HG02852 (cell line): ENCODE measurements around the gene CAMKV.
A peak's percentile ranks its signal among the peaks of the same experiment; 100 is the strongest.
"Not testable (repeated sequence)": the region's sequence is repeated elsewhere in the genome, so short reads cannot be mapped to it uniquely, and the experiment has no call there.

Source experiments
- ATAC-seq: cut with Tn5 transposase; IDR thresholded peaks from one replicate; pipeline ENCODE4 v1.9.1; 2021; ENCODE audit warnings: mild to moderate bottlenecking, moderate library complexity; ENCODE audit not compliant: unreplicated experiment

Gene CAMKV, protein sequence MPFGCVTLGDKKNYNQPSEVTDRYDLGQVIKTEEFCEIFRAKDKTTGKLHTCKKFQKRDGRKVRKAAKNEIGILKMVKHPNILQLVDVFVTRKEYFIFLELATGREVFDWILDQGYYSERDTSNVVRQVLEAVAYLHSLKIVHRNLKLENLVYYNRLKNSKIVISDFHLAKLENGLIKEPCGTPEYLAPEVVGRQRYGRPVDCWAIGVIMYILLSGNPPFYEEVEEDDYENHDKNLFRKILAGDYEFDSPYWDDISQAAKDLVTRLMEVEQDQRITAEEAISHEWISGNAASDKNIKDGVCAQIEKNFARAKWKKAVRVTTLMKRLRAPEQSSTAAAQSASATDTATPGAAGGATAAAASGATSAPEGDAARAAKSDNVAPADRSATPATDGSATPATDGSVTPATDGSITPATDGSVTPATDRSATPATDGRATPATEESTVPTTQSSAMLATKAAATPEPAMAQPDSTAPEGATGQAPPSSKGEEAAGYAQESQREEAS

DNA sequence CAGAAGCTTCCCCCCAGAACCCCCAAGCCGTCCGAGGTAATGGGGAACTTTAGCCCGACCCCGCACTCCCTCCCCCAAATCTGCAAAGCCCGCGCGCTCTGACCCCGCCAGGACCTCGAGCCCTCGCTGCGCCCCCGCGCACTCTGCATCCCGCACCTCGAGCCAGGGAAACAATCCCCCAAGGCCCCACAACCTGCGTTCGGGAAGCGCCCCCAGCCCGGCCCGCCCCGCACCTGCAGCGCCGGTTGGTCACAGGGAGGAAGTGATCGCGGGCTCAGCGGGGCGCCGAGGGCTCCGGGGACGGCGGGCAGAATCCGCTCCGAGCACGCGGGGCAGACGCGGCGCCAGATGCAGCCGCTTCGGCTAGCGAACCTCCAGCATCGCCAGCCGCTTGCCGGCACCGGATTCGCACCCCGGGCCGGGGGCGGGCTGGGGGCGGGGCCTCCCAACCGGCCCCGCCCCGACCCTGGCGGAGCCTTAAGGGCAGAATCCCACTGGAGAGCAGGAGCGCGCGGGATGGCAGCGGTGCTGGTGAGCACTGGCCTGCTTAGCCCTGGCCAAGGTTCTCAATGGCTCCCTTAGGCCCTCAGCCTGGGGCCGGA lies at the start of gene CAMKV:
CAMKV (minus strand) TSS at position 382 of the 602 bp plus-strand sequence. CDS start 7,518 bp downstream, outside the sequence.
- no peak for ATAC-seq

DNA sequence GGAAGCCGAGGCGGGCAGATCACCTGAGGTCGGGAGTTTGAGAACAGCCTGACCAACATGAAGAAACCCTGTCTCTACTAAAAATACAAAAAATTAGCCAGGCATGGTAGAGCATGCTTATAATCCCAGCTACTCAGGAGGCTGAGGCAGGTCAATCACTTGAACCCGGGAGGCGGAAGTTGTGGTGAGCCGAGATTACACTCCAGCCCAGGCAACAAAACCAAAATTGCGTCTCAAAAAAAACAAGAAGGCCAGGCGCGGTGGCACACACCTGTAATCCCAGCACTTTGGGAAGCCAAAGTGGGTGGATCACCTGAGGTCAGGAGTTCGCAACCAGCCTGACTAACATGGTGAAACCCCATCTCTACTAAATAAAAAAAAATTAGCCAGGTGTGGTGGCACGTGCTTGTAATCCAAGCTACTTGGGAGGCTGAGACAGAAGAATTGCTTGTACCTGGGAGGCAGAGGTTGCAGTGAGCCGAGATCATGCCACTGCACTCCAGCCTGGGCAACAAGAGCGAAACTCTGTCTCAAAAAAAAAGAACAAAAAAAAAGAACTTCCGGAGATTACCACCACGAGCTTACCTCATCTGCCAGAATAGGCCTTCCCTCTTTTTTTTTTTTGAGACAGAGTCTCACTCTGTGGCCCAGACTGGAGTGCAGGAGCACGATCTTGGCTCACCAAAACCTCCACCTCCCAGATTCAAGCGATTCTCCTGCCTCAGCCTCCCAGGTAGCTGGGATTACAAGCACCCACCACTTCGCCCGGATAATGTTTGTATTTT lies 48.3 kb upstream of the CAMKV start:
- ATAC-seq: not testable (repeated sequence)

DNA sequence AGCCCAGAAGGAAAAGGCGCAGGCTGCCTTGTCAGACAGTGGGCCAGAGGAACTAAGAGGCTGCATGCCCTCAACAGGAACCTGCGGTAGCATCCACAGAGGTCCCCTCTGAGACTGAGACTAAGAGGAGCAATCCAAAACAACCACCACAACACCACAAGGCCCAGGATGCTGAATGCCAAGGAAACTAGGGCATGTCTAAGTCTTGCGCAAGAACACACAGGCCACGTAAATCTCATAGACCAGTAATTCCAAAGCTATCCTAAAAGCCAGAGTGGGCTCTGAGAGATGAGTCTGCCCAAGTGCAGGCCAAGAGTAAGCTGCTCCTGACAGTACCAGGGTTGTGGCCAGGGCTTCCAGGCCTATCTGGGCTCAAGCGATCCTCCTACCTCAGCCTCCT lies 47.0 kb upstream of the CAMKV start:
- no peak for ATAC-seq

DNA sequence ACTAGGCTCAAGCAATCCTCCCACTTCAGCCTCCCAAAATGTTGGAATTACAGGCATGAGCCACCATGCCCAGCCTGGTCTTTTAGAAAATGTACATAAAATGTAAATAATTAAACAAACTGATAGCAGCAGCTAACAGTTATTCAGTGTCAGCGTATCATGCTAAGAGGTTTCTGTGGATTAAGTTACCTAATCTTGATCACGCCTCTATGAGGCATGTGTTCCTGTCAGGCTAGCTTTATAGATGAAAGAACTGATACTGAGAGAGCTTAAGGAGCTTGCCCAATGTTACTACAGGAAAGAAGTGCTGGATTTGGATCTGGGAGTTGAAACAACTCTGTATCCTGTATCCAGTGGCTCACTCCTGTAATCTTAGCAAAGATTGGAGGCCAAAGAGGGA lies 45.2 kb upstream of the CAMKV start:
- ATAC-seq: no peak

DNA sequence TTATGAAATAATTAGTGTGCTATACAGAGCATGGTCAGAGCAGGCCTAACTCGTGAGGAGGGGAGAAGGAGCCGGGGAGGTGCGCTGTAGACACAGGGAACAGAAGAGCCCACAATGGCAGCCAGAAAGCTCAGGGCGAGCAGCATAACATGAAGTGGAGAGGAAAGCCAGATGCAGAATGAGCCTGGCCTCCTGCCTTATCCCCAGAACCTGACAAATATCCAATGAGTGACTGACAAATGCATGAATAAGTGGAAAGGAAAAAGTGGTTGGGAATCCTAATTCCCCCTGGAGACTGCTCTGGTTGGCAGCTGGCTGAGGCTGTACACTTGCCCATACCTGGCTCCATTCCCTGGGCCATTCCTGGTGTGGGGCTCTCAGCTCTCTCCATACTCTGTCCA lies 43.2 kb upstream of the CAMKV start:
- ATAC-seq: no peak

DNA sequence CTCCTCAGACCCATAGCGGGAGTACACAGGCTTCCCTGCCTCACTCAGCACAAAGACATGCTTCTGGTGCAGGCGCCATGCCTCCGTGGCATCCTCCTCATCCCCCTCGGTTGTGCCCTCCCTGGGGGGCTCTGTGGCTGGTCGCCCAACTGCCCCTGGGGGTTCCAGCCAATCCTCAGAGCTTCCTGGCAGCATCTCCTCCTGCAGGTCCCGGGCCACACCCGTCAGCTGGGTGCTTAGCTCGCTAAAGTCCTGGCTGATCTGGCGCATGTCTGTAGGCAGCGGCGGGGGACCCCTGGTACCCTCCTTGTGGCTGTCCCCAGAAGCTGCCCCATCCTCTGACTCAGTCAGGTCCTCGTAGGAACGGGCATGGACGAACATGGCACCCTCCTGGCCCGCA lies 41.9 kb upstream of the CAMKV start:
- no peak for ATAC-seq

DNA sequence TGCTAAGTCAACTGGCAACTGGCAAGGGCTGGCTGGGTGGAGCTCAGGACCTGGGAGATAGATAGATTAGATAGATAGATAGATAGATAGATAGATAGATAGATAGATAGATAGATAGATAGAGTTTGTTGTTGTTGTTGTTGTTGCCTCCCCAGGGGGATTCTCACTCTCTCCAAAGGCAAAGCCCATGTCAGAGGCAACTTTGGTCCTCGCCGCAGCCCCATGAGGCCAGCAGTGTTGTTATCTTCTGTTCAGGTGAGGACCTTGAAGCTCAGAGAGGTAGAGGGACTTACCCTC lies 41.4 kb upstream of the CAMKV start:
- ATAC-seq: no peak

DNA sequence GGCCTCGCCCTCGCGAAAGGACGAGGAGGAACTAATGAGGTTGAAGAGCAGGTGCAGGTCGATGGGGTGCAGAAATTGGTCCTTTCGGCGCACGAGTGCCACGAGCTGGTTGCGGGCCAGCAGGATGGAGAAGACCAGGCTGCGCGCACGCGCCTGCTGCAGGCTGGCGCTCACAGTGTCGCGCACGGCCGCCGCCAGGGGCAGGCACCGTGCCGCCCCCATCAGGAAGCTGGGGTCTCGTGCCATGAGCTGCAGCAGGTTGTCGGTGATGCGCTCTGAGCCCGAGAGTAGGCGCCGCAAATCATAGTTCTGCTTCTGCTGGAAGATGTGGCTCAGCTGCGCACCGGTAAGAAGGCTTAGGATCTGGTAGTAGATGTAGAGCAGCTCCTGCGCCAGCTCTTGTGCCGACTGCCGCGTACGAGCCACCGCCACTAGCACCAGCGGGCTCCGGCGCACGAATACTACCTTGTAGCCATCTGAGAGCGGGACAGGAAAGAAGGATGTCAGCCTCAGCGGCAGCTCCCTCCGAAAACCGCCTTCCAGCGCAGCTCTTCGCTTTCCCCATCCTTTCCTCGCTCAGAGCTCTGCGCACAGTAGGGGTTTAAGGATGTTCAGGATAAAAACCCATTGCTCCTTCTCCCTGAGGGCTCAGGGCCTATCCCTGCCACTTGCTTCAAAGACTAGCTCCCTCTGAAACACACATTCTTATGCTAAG lies 40.9 kb upstream of the CAMKV start:
- no peak for ATAC-seq

DNA sequence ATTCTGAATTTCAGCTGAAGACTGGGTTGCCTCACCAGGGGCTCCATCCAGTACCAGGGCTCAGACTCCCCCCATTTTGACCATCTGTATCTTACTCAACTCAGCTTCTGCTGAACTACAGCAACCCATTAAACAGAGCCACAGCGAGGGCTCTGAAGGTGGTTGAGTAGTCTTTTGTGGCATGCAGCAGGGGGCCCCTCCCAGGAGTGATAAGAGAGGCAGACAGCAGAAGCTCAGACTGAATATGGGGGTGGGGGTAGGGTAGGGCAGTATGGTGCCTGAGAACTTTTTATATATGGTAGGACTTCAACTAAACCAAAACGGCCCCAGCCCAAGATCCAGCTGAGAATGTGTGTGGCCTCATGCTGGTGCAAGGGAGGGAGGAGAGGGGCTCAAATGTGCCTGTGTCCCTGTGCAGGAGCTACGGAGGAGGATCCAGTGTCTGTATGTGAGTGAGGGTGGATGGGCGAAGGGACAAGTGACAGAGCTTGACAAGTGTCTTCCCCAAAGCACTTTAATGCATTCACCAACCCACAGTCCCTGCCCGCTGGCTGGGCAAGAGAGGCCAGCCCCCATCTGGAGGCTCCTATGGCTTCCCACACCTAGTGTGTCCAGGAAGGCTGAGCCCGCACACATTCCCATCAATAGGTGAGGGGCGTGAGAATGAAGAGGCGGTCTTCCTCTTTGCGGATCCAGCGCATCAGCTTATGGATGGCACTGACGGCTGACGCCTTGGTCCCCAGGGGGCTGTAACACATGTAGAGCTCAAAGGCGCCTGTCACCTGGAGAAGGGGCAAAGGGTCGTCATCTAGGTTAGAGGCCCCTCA lies 38.9 kb upstream of the CAMKV start:
- no peak for ATAC-seq

DNA sequence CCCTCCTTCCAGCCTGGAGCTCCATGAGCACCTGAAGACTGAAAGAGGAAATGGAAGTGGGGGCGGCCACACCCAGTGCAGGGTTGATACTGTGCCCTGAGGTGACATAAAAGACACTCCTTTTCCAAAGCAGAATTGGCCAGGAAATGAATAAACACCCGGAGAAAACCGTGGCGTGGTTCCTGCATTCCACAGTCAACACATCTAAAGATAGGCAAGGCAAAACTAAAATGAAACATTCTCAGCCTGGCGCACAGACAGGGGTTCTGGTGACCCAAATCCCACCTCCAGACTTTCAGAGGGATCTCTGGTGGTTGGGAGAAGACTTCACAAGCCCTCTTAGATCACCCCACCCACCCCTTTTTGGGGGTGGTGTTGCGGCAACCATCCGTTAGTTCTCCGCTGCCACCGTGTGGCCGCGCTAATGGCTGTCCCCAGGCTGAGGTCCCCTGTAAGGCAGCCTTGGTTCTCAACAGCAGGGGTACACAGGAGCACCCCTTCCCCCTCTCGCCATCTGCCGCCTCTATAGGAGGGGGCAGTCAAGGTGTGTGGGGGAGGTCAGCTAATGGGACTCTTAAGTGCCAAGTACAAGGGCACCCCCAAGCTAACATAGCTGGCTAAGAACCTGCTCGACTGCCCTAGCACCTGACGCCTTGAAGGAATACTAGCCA lies 36.5 kb upstream of the CAMKV start:
- ATAC-seq: no peak

DNA sequence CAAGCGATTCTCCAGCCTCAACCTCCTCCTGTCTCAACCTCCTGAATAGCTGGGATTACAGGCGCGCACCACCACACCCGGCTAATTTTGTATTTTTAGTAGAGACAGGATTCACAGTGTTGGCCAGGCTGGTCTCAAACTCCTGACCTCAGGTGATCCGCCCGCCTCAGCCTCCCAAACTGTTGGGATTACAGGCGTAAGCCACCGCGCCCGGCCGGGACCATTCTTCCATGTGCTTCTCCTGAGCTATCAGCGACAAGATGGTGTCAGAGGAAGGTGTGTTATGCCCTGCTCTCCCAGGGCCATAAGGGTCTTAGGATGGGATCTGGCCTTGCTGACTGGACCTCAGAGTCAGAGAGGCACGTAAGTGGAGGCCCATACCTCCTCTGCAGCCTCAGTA lies 34.7 kb upstream of the CAMKV start:
- not testable (repeated sequence) for ATAC-seq

DNA sequence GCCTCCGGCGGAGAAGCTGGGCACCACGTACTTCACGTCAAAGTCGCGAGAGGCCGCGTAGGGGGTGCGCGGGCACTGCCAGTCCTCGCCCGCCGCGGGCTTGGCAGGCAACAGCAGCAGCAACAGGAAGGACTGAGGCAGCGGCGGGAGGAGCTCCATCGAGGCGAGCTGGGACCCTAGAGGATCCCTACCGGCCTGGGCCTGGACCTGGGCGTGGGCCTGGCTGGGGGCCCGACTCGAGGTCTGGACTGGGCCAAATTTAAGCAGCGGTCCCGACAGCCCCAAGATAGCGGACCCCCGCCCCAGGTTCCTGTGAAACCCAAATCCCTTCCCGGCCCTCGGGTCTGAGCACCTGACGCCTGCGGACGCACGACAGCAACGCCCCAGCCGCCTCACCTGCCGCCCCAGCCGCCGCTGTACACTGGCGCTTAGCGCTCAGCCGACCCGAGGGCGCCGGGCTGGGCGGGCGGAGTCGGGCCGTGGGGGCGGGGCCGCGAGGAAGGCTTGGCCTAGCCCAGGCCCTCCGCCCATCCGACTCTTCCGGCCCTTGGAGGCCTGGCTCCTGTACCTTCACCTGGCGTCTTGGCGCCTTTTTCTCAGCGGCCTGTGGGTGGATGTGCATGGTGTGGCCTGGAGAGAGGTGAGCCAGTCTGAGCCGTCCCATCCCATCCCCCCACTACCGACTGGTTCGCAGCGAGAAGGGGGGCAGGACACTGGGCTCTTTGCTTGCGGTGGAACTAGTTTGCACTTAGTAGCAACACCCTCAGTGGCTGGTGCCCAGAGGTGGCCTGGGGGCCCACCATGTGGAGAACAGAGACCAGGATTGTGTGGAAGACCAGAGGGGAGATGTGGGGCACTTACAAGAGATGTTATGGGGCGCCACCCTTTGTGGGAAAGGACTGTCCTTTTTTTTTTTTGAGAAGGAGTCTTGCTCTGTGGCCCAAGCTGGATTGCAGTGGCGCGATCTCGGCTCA lies 34.0 kb upstream of the CAMKV start, which contains the start of gene MST1R:
MST1R (minus strand) TSS at position 423 of the 974 bp plus-strand sequence; CDS start at position 159, 264 bp downstream.
- ATAC-seq: peak; percentile 68

DNA sequence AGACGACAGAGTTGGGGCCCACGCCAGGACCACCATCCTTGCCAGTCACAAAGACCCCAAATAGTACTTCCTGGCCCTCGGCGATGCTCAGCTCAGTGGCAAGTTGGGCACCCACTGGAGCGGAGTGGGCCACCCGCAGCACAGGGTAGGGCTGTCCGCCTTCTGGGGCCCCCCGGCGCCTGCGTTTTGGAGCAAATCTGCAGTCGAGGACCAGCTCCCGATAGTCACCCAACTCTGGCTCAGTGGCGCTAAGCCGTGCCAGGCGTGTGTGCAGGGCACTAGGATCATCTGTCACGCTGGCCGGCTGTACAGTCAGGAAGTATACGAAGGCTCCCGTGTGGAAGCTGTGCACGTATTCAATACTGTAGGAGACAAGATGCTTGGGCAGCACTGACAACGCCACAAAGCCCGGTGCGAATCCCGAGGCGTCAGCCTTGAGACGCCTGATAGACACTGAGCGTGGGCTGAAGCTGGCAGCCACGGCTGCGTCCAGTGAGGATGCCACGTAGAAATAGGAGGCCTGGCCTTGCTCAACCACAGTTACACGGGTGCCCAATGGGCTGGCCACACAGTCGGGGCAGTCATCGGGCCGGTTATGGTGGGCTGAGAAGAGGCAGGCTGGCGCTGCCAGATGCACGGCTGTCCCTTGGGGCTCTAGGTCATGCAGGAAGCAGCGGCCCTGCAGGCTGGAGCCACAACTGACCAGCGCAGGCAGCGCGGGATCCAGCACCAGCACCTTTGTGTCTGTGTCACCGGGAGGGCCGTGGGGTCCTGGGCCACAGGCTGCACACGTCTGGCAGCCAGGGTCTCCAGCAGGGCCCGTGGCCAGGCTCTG lies 33.0 kb upstream of the CAMKV start:
- no peak for ATAC-seq

DNA sequence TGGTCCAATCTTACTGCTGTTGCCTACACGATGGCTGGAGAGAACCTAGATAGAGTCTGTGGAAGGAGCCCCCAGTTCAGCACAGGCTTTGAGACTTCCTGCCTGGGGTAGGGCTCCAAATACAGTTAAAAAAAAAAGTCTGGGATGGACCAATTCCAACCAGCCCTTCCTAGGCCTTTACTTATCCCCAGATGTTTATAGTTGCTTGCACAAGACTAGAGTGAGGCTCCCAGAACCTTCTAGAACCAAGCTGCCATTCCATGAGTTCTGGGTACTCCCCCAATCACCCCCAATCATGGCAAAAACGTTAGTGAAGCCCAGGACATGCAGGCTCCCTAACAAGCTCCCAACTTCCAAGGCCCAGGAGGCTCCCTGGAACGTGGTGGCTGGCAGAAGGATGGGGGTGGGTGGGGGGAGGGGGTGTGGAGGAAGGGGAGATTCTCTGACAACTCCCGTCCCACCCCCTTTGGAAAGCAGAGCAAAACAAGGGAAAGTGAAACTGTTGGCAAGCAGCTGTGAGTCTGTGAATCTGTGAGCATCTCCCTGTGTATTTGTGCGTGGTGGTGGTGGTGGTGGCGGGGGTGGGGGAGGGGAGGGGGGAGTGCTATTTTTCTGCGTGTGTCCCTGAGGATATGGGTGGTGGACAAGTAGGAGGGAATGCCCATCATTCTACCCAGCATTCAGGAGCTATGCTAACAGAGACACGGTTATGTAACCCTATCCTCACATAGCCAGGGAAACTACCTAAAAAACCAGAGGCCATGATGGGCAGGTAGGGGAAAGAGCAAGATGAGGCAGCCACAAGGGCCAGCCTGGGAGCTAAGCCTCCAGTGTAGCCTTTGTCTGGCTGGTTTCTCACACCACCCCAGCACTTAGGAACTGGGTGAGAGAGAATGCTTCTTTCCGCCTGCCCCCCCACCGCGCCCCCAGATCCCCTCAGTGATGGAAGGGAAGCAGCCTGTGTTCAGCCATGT lies 31.9 kb upstream of the CAMKV start:
- no peak for ATAC-seq

DNA sequence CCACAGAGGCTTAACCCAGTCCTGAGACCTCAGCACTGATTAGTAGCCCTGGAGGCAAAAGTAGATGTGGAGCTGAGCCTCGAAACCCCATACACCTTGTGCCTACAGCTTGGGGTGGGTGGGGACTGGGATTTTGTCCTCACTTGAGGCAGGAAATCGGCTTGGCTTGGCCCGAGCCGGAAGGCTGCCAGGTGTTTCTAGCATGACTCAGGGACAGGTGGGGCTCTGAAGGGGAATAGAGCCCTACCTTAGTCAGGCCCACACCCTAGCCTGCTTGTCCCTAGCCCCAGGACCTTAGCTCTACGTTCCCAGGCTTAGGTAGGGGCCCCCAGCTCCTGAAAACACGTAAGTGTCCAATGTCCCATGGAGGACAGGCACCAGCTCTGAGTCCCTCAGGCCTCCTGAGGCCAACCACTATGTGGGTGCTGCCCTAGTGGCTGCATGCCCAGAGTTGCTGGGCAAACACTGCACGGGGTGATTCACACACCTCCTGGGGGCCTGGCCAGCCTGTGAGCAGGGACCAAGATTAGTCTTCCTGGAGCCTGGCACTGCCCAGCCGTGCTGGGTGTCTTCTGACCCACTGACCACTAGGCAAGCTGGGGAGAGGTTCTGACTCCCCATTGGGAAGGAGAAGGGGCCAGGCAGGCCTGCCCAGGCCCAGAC lies 30.9 kb upstream of the CAMKV start:
- no peak for ATAC-seq

DNA sequence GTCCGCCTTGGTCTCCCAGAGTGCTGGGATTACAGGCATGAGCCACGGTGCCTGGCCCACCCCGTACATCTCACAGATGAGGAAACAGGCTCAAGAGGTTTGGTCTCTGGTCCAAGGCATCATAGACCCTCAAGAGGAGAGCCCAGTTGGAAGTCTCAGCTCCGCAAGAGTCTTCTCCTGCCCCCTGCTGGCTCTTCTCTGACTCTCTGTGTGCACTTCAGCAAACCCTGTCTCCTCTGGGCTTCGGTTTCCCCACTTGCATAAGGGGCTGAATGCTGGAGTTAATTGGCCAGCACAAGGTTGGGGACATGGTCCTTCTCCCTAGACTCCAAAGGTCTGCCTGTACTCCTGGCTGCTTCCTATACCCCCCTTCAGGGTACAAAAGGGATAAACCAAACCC lies 30.1 kb upstream of the CAMKV start:
- ATAC-seq: no peak
